Astrocyte (in vitro differentiated cells and primary cell): ENCODE measurements around the gene ZNF761.

Experiments
- CTCF ChIP-seq: IDR thresholded peaks from 2 replicates; pipeline ENCODE4 v1.5.1; 2011; ENCODE audit warnings: low read depth, mild to moderate bottlenecking, inconsistent platforms, low read length, moderate library complexity; ENCODE audit not compliant: insufficient read depth
- EZH2 ChIP-seq: IDR thresholded peaks from 2 replicates; pipeline ENCODE4 v1.6.1; 2012; ENCODE audit warnings: mild to moderate bottlenecking, low read length, inconsistent platforms; ENCODE audit not compliant: insufficient read depth

DNA sequence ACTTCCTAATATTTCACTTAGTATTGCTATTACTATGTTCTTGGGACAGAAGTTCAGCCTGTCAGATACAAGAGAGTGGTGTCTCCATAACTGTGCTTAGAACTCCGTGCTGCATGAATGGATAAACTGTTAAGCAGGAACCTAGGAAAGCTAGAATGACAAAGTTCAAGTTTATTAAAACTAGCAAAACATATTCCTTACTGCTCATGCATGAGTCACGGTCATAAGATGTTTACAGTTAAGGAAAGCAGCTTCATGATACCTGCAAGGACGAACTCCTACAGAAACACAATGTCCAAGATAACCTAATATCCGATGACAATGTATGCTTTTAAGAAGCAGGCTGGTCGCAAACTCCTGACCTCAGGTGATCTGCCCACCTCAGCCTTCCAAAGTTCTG lies 42.9 kb upstream of the ZNF761 start:
- TF ChIP-seq CTCF (no peak), EZH2 (no peak)
